ENCODE data around the gene CALCOCO1. TPM values are rescaled to one million over a fixed set of nuclear protein-coding genes. Genes with fewer than 3 reads are reported as not detected.

Gene CALCOCO1
- total and polyA plus RNA-seq, 2 of the 8 experiments (the other 6 are each of a cell fraction or from before 2014, with no cell fraction given) = 20.3 to 39.3 TPM

- H2BK5ac ChIP-seq (ENCODE audit: low read depth, low read length) = no peak overlapping the region
- no peaks in the 10 kb centered on the region for H3K9me3 ChIP-seq (ENCODE audit: insufficient read depth in 2 of 2, low read depth in 1 of 2, low read length in 1 of 2)
- no peaks in the 10 kb centered on the region for H4K20me1 ChIP-seq (replicated peaks in 1 of 2; ENCODE audit: control insufficient read depth in 1 of 2, insufficient read depth in 2 of 2, low read length in 2 of 2)
- POLR2A ChIA-PET (ENCODE audit: partially characterized antibody) = interaction anchor here (0.6 to 1.4 kb wide), 3 partner anchors 10 to 16 kb away, joined by 3 to 5 read pairs (median 4); no protein-coding TSS in a partner anchor
- DNase-seq (ENCODE audit: low read depth in 1 of 2, low spot score in 2 of 2) (no peak), FAIRE-seq (no peak)
- no peak overlapping the region for H2BK120ac ChIP-seq (replicated peaks; ENCODE audit: low read depth, low read length)
- no peak overlapping the region for H3K27ac ChIP-seq (ENCODE audit: low read depth, low read length)
- no peaks in the 10 kb centered on the region for H3K79me2 ChIP-seq (ENCODE audit: control insufficient read depth in 1 of 2, insufficient read depth in 2 of 2, low read length in 2 of 2)
- H2AFZ ChIP-seq (ENCODE audit: low read length) = no peak overlapping the region
- H4K8ac ChIP-seq (ENCODE audit: extremely low read depth, insufficient read depth, low read length) = no peak overlapping the region
- H2BK20ac ChIP-seq (ENCODE audit: low read length) = no peak overlapping the region
- H3K4ac ChIP-seq (replicated peaks; ENCODE audit: insufficient read length, low read depth, low read length) = no peak overlapping the region
- H3K9ac ChIP-seq (replicated peaks in 1 of 4; ENCODE audit: extremely low read depth in 1 of 4, low read depth in 3 of 4, low read length in 3 of 4) = no peak overlapping the region
- no peaks in the 10 kb centered on the region for H3K27me3 ChIP-seq (replicated peaks in 1 of 4; ENCODE audit: control insufficient read depth in 3 of 4, extremely low read depth in 1 of 4, insufficient read depth in 3 of 4, low read length in 3 of 4)
- H2BK15ac ChIP-seq (ENCODE audit: low read length) = no peak overlapping the region
- H3K4me2 ChIP-seq (ENCODE audit: insufficient read depth in 1 of 2, low read depth in 2 of 2, low read length in 2 of 2) = no peak overlapping the region
- H3K36me3 ChIP-seq (ENCODE audit: control insufficient read depth in 2 of 4, insufficient read depth in 4 of 4, low read length in 3 of 4) = no peaks in the 10 kb centered on the region; a peak in 1 of 8 replicates
- H2AK5ac ChIP-seq (ENCODE audit: low read depth, low read length) = no peak overlapping the region
- TF ChIP-seq CHD2 (IDR thresholded peaks at IDR 0.05; ENCODE audit: low read length) (no peak), CHD1 (IDR thresholded peaks at IDR 0.05; ENCODE audit: low read depth, low read length) (no peak), BCL11A (IDR thresholded peaks at IDR 0.05; ENCODE audit: low read depth in 2 of 2, low read length in 2 of 2) (no peak), CEBPB (IDR thresholded peaks at IDR 0.05; ENCODE audit: low read depth, low read length) (no peak), RBBP5 (IDR thresholded peaks at IDR 0.05; ENCODE audit: borderline replicate concordance, low read depth, low read length) (no peak), TCF12 (IDR thresholded peaks at IDR 0.05; ENCODE audit: low read depth, low read length) (no peak), RXRA (IDR thresholded peaks at IDR 0.05; ENCODE audit: insufficient read depth, low read depth, low read length) (no peak), SRF (IDR thresholded peaks at IDR 0.05; ENCODE audit: low read depth, low read length) (no peak), YY1 (IDR thresholded peaks at IDR 0.05; ENCODE audit: low read depth, low read length) (no peak), CREB1 (IDR thresholded peaks at IDR 0.05) (no peak), SUZ12 (IDR thresholded peaks at IDR 0.05; ENCODE audit: low read length) (no peak), TEAD4 (IDR thresholded peaks at IDR 0.05; ENCODE audit: low read depth, low read length) (no peak)
- H2BK12ac ChIP-seq (ENCODE audit: low read depth, low read length) = no peak overlapping the region
- no peak overlapping the region for H3K4me3 ChIP-seq (ENCODE audit: extremely low read depth in 1 of 4, insufficient read depth in 2 of 4, low read depth in 3 of 4, low read length in 4 of 4)
- CTCF ChIA-PET (ENCODE audit: partially characterized antibody) = interaction anchor here (0.9 to 6.3 kb wide), 5 partner anchors 14 to 25 kb away, joined by 3 to 73 read pairs (median 9); no protein-coding TSS in a partner anchor
- H3K23ac ChIP-seq (ENCODE audit: insufficient read length) = no peak overlapping the region
- H3K4me1 ChIP-seq (replicated peaks in 1 of 4; ENCODE audit: control insufficient read depth in 3 of 4, insufficient read depth in 4 of 4, low read length in 3 of 4) = no peaks in the 10 kb centered on the region; a peak in 1 of 7 replicates
- no peak overlapping the region for H4K91ac ChIP-seq (replicated peaks; ENCODE audit: insufficient read length, low read length)
- WGBS, 2 experiments (ENCODE audit: extremely low coverage in 1 of 2, insufficient coverage in 1 of 2, insufficient read length in 1 of 2, insufficient replicate concordance in 2 of 2, low coverage in 1 of 2, low lambda C conversion rate in 2 of 2, missing lambda C conversion rate in 1 of 2) = 80% methylated on average over 2 of the region's 2 CpGs; no CpG with 5 or more reads in 1 of the 2 experiments
- no peaks in the 10 kb centered on the region for H3K79me1 ChIP-seq (ENCODE audit: low read depth, low read length)
- H4K5ac ChIP-seq (ENCODE audit: insufficient read length, low read depth, low read length) = no peak overlapping the region
- no peaks in the 10 kb centered on the region for H3K23me2 ChIP-seq (ENCODE audit: low read depth, low read length)
- H3K14ac ChIP-seq (ENCODE audit: insufficient read length) = no peak overlapping the region
- no peak overlapping the region for H3K56ac ChIP-seq (replicated peaks; ENCODE audit: insufficient read length, low read depth, low read length)
- no peak overlapping the region for H3K18ac ChIP-seq (ENCODE audit: extremely low read depth, low read length)
Measured at GRCh38 chr12:53719649-53720048, 7.6 kb downstream of the CALCOCO1 start.
